K562 (cell line): ENCODE results near the gene TTC16. TPM values are rescaled to one million over a fixed set of nuclear protein-coding genes. Genes with fewer than 3 reads are reported as not detected.

Source experiments
- ATAC-seq: fragments of 200-7000 bp; cut with Tn5 transposase; 3 replicates; pipeline ENCODE4 v1.9.1; 2020; ENCODE audit warnings: moderate library complexity
- BruUV-seq: library from RNA; stranded (reverse); fragments of 400-500 nt; replicated peaks from 2 replicates; lab custom pipeline; 2021; lab: Mats Ljungman, UMichigan
- CTCF ChIA-PET: fragments of 300-600 bp; formaldehyde crosslinking; extraction: SDS; loops from one replicate; lab custom pipeline; 2021; ENCODE audit warnings: low intra/inter-chr PET ratio; lab: Yijun Ruan, JAX
- POLR2A ChIA-PET: fragments of 300-600, 350-650 bp; sonication (Branson Sonifier 250); formaldehyde crosslinking; extraction: SDS; loops from one replicate; lab custom pipeline; 2021; ENCODE audit warnings: antibody characterized with exemption, inconsistent platforms; lab: Yijun Ruan, JAX
- DNase-seq, 4 experiments: peaks; one replicate each; pipeline versions ENCODE4 v3.0.0 to v3.0.0-alpha.2; 2011 to 2018; ENCODE audit warnings: low spot score in 3 of 4, mixed read lengths in 3 of 4; ENCODE audit errors: extremely low read depth in 1 of 4
- FAIRE-seq: peaks from 2 replicates; lab custom pipeline; 2011; peaks lifted over from hg19 to GRCh38; lab: Jason Lieb, UNC
- H2AFZ ChIP-seq: 2 replicates; pipeline ENCODE4 v1.6.0; 2011; ENCODE audit warnings: low read depth, low read length, control low read depth, inconsistent platforms
- H3K27ac ChIP-seq: fragments of 200-600 bp; 3 replicates; pipeline ENCODE4 v1.8.0; 2011; ENCODE audit warnings: low read depth, mild to moderate bottlenecking, control low read depth, inconsistent platforms, low read length, moderate library complexity, mixed read lengths; ENCODE audit errors: extremely low read depth
- H3K27me3 ChIP-seq, 2 experiments: fragments of 300-600 bp in 1 of 2; 2 replicates in 1 of 2; 3 replicates in 1 of 2; pipeline versions ENCODE4 v1.6.0 to v1.8.0; 2011; ENCODE audit warnings: inconsistent platforms in 2 of 2, low read length in 2 of 2, mild to moderate bottlenecking in 1 of 2, mixed read lengths in 1 of 2, moderate library complexity in 1 of 2; ENCODE audit not compliant: control insufficient read depth in 2 of 2, insufficient read depth in 2 of 2
- H3K36me3 ChIP-seq: fragments of 300-600 bp; 3 replicates; pipeline ENCODE4 v1.8.0; 2011; ENCODE audit warnings: mild to moderate bottlenecking, low read length, inconsistent platforms; ENCODE audit not compliant: control insufficient read depth, insufficient read depth
- H3K4me1 ChIP-seq, 2 experiments: fragments of 200-600 bp in 1 of 2; replicated peaks in 1 of 2; 2 replicates in 1 of 2; 3 replicates in 1 of 2; pipeline versions ENCODE4 v1.5.1 to v1.8.0; 2011; ENCODE audit warnings: inconsistent platforms in 2 of 2, low read length in 2 of 2, mild to moderate bottlenecking in 1 of 2, mixed read lengths in 1 of 2, moderate library complexity in 1 of 2; ENCODE audit not compliant: control insufficient read depth in 2 of 2, insufficient read depth in 2 of 2
- H3K4me2 ChIP-seq: 2 replicates; pipeline ENCODE4 v1.6.1; 2011; ENCODE audit warnings: low read length, control low read depth, inconsistent platforms, mixed read lengths; ENCODE audit not compliant: insufficient read depth
- H3K4me3 ChIP-seq: fragments of 200-600 bp; sonication (generic), shearing (Covaris generic); 2 replicates; pipeline ENCODE4 v1.5.1; 2016; ENCODE audit warnings: control low read depth, inconsistent platforms
- H3K79me2 ChIP-seq: fragments of 200-600 bp; 3 replicates; pipeline ENCODE4 v1.8.0; 2011; ENCODE audit warnings: low read length, inconsistent platforms; ENCODE audit not compliant: control insufficient read depth, insufficient read depth
- H3K9ac ChIP-seq, 2 experiments: 2 replicates each; pipeline versions ENCODE4 v1.6.0 to v1.6.1; 2011; ENCODE audit warnings: low read depth in 2 of 2, low read length in 2 of 2, control low read depth in 1 of 2, inconsistent platforms in 1 of 2, mild to moderate bottlenecking in 1 of 2, mixed read lengths in 1 of 2; ENCODE audit not compliant: insufficient read depth in 1 of 2
- H3K9me1 ChIP-seq: one replicate; pipeline ENCODE4 v1.6.0; 2011; ENCODE audit warnings: inconsistent platforms, mild to moderate bottlenecking, low read length, moderate library complexity; ENCODE audit not compliant: control insufficient read depth, insufficient read depth
- H3K9me3 ChIP-seq: replicated peaks from 2 replicates; pipeline ENCODE4 v1.5.1; 2011; ENCODE audit warnings: low read depth, low read length, inconsistent platforms; ENCODE audit not compliant: control insufficient read depth, insufficient read depth
- H4K20me1 ChIP-seq: replicated peaks from 2 replicates; pipeline ENCODE4 v1.6.1; 2011; ENCODE audit warnings: low read length, inconsistent platforms, mixed read lengths; ENCODE audit not compliant: control insufficient read depth, insufficient read depth
- ATF2 ChIP-seq: sonication (generic); formaldehyde crosslinking; IDR thresholded peaks from 2 replicates; pipeline ENCODE4 v1.8.1; 2022; ENCODE audit warnings: missing genetic modification reagents
- CBX1 ChIP-seq: sonication (generic); IDR thresholded peaks from 2 replicates; pipeline ENCODE4 v1.6.1; 2016; ENCODE audit warnings: antibody characterized with exemption, low read depth, mild to moderate bottlenecking
- DMBX1 ChIP-seq: fragments of 250-450 bp; sonication (Bioruptor Pico); IDR thresholded peaks from 2 replicates; pipeline ENCODE4 v1.8.0; 2022; ENCODE audit warnings: inconsistent platforms, mild to moderate bottlenecking, moderate library complexity, borderline replicate concordance
- DNMT1 ChIP-seq: fragments of 450-650 bp; IDR thresholded peaks from 2 replicates; pipeline ENCODE4 v1.6.1; 2016; ENCODE audit warnings: antibody characterized with exemption, mild to moderate bottlenecking
- HDGF ChIP-seq: fragments of 450-650 bp; IDR thresholded peaks from 2 replicates; pipeline ENCODE4 v1.6.1; 2016
- IRF1 ChIP-seq: sonication (generic); formaldehyde crosslinking; IDR thresholded peaks from 2 replicates; pipeline ENCODE4 v1.8.0; 2022; ENCODE audit warnings: missing genetic modification reagents, mild to moderate bottlenecking, borderline replicate concordance
- NR2F6 ChIP-seq: fragments of 450-650 bp; formaldehyde crosslinking; IDR thresholded peaks from 2 replicates; pipeline ENCODE4 v1.4.0; 2020; ENCODE audit warnings: mild to moderate bottlenecking
- TARDBP ChIP-seq: fragments of 450-650 bp; IDR thresholded peaks from 2 replicates; pipeline ENCODE4 v1.6.1; 2016
- TFAM ChIP-seq: fragments of 250-450 bp; sonication (Bioruptor Pico); conservative IDR thresholded peaks from 2 replicates; pipeline ENCODE4 v1.5.0; 2021; ENCODE audit warnings: mild to moderate bottlenecking, moderate library complexity
- XRCC3 ChIP-seq: fragments of 450-650 bp; IDR thresholded peaks from 2 replicates; pipeline ENCODE4 v1.6.1; 2017; ENCODE audit warnings: mild to moderate bottlenecking, moderate library complexity
- ZFPM2 ChIP-seq: fragments of 250-450 bp; sonication (Bioruptor Pico); IDR thresholded peaks from 2 replicates; pipeline ENCODE4 v1.5.1; 2022; ENCODE audit warnings: mild to moderate bottlenecking
- ZNF232 ChIP-seq: sonication (generic); formaldehyde crosslinking; IDR thresholded peaks from 2 replicates; pipeline ENCODE4 v1.8.0; 2022; ENCODE audit warnings: mild to moderate bottlenecking, missing genetic modification reagents
- ZNF318 ChIP-seq, 2 experiments: fragments of 450-650 bp; IDR thresholded peaks; 2 replicates each; pipeline ENCODE4 v1.6.1; 2016; ENCODE audit warnings: mild to moderate bottlenecking in 2 of 2, borderline replicate concordance in 1 of 2, low read depth in 1 of 2, moderate library complexity in 1 of 2
- WGBS: fragments of 100-300 bp; shearing (Covaris generic); methylation state at CpG from one replicate; pipeline ENCODE4 v1.1.6; 2016; ENCODE audit warnings: low coverage, mixed read lengths; ENCODE audit not compliant: insufficient coverage; ENCODE audit errors: missing lambda C conversion rate; 5-methylcytosine and 5-hydroxymethylcytosine counted together
- in situ Hi-C: fragments of 300-500 bp; cut with MboI; formaldehyde crosslinking; loops from 4 replicates; pipeline ENCODE4 v1.15.0; 2018; ENCODE audit warnings: inconsistent platforms, mixed read lengths
- intact Hi-C: fragments of 100-400 bp; cut with micrococcal nuclease; formaldehyde crosslinking; loops from 2 replicates; pipeline ENCODE4 v1.14.2; 2022
- polyA plus RNA-seq, 8 experiments: library from polyadenylated mRNA; depleted of rRNA in 4 of 8; stranded (reverse) in 5 of 8; unstranded in 3 of 8; fragments of >200 nt; fragmentation: Nextera tagmentation in 2 of 8; fragmentation: Illumina TruSeq in 1 of 8; extraction: Ambion mirVana in 2 of 8; extraction: Trizol in 1 of 8; gene quantifications; 2 replicates each; pipeline versions ENCODE4 v1.2.1 to v1.2.3, GENCODE V29; 2011 to 2014; ENCODE audit warnings: inconsistent platforms in 1 of 8, missing spikeins in 1 of 8
- total RNA-seq, 7 experiments: library from RNA; depleted of rRNA in 6 of 7; stranded (reverse); fragments of >200 nt in 6 of 7; fragmentation: Illumina TruSeq in 2 of 7; extraction: Trizol in 2 of 7; gene quantifications; 2 replicates each; pipeline versions ENCODE4 v1.2.1 to v1.2.3, GENCODE V29; 2011 to 2021; ENCODE audit warnings: low replicate concordance in 1 of 7

The TTC16 gene
- total and polyA plus RNA-seq, 9 of the 15 experiments (the other 6 are each of a cell fraction or from before 2014, with no cell fraction given), result 0.11 TPM; not detected in 8

- Histone ChIP-seq H4K20me1 (no peaks in the 10 kb centered on the region), H3K36me3 (no peaks in the 10 kb centered on the region), H2AFZ (no peak overlapping the region), H3K79me2 (no peaks in the 10 kb centered on the region), H3K9me1 (peaks cover 3% of the 10 kb centered on the region), H3K27ac (no peak overlapping the region), H3K9me3 (no peaks in the 10 kb centered on the region), H3K27me3 (no peaks in the 10 kb centered on the region; a peak in 1 of 5 replicates), H3K4me1 (peaks cover 13 to 32% of the 10 kb centered on the region in 2 experiments), H3K4me2 (no peak overlapping the region), H3K4me3 (no peak overlapping the region), H3K9ac (peak overlapping the region in 1 of 2 experiments; percentile 72; a peak in 2 of 4 replicates)
- FAIRE-seq (peak; percentile 85), ATAC-seq (peak; percentile 96), DNase-seq (peak; percentile 48 to 85 (median 62))
- BruUV-seq, result no TSS peak
- POLR2A ChIA-PET, result interaction anchor here (0.6 to 1.3 kb wide), 3 partner anchors 20 to 162 kb away, joined by 3 to 5 read pairs (median 3); no protein-coding TSS in a partner anchor
- intact Hi-C loops (loop anchor here (1.0 to 2.0 kb wide), 3 partner anchors 21 to 107 kb away; no protein-coding TSS in a partner anchor), in situ Hi-C loops (loop anchor here (25.0 kb wide), 1 partner anchor 598 kb away; the partner anchor contains the start of gene URM1)
- 13% methylated on average over 6 of the region's 7 CpGs for WGBS
- CTCF ChIA-PET, result interaction anchor here (2.3 kb wide), 1 partner anchor 21 kb away, joined by 15 read pairs; the partner anchor contains the start of gene CDK9
- TF ChIP-seq ZFPM2 (CRISPR knock-in tag) (no peak), TARDBP (0 out of 2 replicates have a peak, but pooled peaks have one; percentile 54), XRCC3 (no peak), ZNF318 (IDR thresholded peaks at IDR 0.05; ENCODE audit: borderline replicate concordance in 1 of 2, low read depth in 1 of 2) (no peak), DMBX1 (CRISPR knock-in tag) (no peak), DNMT1 (no peak), ZNF232 (CRISPR knock-in tag) (no peak), TFAM (no peak), NR2F6 (CRISPR knock-in tag) (no peak), IRF1 (CRISPR knock-in tag) (no peak), CBX1 (no peak), HDGF (no peak), ATF2 (CRISPR knock-in tag) (no peak)
These were observed 48.1 kb downstream of the TTC16 start for GRCh38 chr9:127763918-127764384.
